ENCODE results near the gene TGFBI. TPM values are rescaled to one million over a fixed set of nuclear protein-coding genes. Genes with fewer than 3 reads are reported as not detected.

The TGFBI gene
- total RNA-seq, 1 donor from 2014 or later: 4.6 TPM

DNA sequence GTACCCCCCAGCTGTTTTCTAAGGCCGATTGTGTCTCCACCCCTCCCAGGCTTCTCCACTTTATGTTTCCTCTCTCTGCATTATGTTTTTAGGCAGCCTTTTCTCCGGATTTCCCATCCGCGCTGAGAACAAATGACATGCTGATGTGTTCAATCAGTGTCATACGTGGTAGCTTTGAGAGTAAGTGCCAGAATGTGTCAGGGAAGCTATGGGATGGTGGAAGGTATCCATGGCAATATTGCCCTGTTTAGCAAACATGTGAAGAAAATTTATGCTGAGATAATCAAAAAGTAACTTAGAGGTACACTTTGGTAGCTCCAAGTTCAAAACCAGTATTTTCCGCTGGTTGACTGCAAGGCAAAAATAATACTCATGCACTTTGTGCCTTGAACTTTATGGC lies 37.4 kb upstream of the TGFBI start:
- Mint-ChIP-seq H3K27ac (ENCODE audit: unreplicated experiment) (no peak overlapping the region), H3K4me3 (no peak overlapping the region), H3K36me3 (ENCODE audit: low read depth) (no peaks in the 10 kb centered on the region), H3K27me3 (ENCODE audit: low read depth) (peaks cover 3% of the 10 kb centered on the region), H3K4me1 (peaks cover 10% of the 10 kb centered on the region), H3K9me3 (peaks cover 3% of the 10 kb centered on the region)
- DNase-seq (ENCODE audit: low read depth, low spot score): no peak
- TF ChIP-seq, protein P1, sequence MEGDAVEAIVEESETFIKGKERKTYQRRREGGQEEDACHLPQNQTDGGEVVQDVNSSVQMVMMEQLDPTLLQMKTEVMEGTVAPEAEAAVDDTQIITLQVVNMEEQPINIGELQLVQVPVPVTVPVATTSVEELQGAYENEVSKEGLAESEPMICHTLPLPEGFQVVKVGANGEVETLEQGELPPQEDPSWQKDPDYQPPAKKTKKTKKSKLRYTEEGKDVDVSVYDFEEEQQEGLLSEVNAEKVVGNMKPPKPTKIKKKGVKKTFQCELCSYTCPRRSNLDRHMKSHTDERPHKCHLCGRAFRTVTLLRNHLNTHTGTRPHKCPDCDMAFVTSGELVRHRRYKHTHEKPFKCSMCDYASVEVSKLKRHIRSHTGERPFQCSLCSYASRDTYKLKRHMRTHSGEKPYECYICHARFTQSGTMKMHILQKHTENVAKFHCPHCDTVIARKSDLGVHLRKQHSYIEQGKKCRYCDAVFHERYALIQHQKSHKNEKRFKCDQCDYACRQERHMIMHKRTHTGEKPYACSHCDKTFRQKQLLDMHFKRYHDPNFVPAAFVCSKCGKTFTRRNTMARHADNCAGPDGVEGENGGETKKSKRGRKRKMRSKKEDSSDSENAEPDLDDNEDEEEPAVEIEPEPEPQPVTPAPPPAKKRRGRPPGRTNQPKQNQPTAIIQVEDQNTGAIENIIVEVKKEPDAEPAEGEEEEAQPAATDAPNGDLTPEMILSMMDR (conservative IDR thresholded peaks at IDR 0.05): no peak

DNA sequence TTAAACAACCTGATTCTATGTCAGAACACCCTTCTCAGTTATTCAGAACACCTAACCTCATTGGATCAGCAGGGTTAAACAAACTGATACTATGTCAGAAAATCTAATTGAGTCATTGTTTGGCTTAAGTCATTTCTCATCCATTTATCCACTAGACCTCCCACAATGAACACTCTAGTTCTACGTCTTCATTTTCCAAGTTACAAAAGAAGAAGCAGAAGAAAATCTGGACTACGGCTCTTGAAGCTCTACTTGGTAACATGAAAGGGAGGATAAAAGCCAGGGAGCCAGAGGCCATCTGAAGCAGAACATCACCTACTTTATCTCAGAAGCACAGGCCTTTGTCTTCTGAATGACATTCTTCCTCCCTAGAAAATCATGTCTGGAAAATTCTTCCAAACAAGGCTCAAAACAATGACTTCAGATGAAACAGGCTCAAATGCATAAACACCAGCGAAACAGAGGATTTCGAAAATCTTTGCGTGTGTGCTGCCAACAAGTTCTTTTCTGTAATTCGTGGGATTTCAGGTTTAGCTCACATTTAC lies 35.4 kb upstream of the TGFBI start:
- Mint-ChIP-seq H3K4me3 (no peak overlapping the region), H3K4me1 (peaks cover 10% of the 10 kb centered on the region), H3K27me3 (ENCODE audit: low read depth) (peaks cover 3% of the 10 kb centered on the region), H3K27ac (ENCODE audit: unreplicated experiment) (peak overlapping the region; percentile 58), H3K9me3 (peaks cover 3% of the 10 kb centered on the region), H3K36me3 (ENCODE audit: low read depth) (no peaks in the 10 kb centered on the region)
- TF ChIP-seq, protein P1 (conservative IDR thresholded peaks at IDR 0.05): no peak
- no peak for DNase-seq (ENCODE audit: low read depth, low spot score)

DNA sequence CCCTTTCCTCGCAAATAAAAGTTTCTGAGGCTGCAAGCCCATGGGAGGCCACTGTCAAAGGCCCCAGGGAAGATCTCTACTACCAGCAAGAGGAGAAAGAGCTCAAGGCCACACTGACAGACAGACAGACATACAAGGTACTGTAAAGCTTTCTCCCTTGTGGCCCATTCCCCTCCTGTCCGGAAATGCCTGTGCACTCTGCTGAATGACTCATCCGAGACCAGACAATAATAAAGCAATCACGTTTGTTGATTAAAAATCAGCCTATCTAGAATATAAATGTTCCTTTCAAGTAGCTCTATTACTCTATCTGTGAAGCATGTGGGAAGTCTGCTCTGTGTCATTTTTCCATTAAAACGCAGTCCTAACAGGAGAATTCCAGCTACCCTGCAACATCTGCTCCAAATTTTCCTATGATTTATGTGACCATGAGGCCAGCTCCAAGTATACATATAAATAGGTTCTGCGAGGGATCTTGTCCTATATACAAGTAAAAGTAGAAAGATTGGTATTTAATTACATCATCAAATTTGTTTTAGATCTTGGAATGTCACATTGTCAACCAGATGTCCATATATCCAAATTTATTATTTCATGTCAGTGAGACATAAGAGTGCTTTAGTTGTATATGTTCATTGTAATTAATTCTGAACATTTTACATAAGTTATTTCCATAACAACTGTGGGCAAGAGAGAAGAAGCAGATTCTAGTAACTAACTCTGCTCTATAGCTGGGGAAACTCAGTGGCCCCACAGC lies 34.7 kb upstream of the TGFBI start:
- H3K27me3 Mint-ChIP-seq (ENCODE audit: low read depth): peaks cover 3% of the 10 kb centered on the region
- DNase-seq (ENCODE audit: low read depth, low spot score): no peak
- H3K4me3 Mint-ChIP-seq: no peak overlapping the region
- peak overlapping the region; percentile 58 for H3K27ac Mint-ChIP-seq (ENCODE audit: unreplicated experiment)
- H3K9me3 Mint-ChIP-seq: peaks cover 3% of the 10 kb centered on the region
- no peaks in the 10 kb centered on the region for H3K36me3 Mint-ChIP-seq (ENCODE audit: low read depth)
- H3K4me1 Mint-ChIP-seq: peaks cover 10% of the 10 kb centered on the region
- TF ChIP-seq, protein P1 (conservative IDR thresholded peaks at IDR 0.05): no peak

DNA sequence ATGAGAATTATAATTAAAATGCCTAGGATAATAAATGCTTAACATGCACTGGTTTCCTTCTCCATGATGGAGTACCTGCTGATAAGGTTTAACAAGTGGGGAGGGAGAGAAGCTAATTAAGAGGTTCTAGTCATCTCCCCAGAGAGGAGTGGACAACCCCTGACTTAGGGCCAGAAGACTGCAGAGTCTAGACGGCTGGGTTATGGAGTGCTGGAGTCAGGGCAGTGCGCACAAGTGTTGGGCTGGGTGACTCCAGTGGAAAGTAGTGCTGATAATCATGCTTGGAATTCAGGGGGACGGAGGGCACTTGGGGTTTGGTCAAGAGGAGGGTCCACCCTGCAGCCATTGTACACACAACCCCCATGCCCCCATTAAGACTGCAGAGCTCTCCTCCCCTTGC lies 32.8 kb upstream of the TGFBI start:
- H3K27me3 Mint-ChIP-seq (ENCODE audit: low read depth): peaks cover 5% of the 10 kb centered on the region
- H3K9me3 Mint-ChIP-seq: peaks cover 3% of the 10 kb centered on the region
- DNase-seq (ENCODE audit: low read depth, low spot score): no peak
- H3K4me3 Mint-ChIP-seq: no peak overlapping the region
- H3K27ac Mint-ChIP-seq (ENCODE audit: unreplicated experiment): no peak overlapping the region
- TF ChIP-seq, protein P1 (conservative IDR thresholded peaks at IDR 0.05): no peak
- H3K36me3 Mint-ChIP-seq (ENCODE audit: low read depth): no peaks in the 10 kb centered on the region
- peaks cover 10% of the 10 kb centered on the region for H3K4me1 Mint-ChIP-seq

DNA sequence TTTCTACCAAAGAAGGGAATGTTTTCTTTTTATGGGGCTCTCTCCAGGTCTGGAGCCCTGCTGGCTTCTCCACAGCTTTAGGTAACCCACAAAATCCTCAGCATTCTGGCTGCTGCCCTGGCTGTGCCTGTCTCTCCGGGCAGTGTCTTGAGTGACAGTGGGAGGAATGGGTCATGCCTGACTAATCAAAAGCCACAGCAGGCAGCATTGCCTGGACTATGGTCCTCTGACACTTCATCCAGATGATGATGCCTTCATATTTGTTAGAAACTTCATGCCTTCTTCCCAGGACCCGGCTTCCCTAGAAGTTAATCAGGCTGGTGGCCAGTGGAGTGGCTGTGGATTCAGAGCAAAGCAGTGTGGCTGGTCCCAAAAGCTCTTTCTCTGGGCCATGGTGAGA lies 32.2 kb upstream of the TGFBI start:
- no peak for DNase-seq (ENCODE audit: low read depth, low spot score)
- Mint-ChIP-seq H3K9me3 (peaks cover 3% of the 10 kb centered on the region), H3K27ac (ENCODE audit: unreplicated experiment) (no peak overlapping the region), H3K27me3 (ENCODE audit: low read depth) (peaks cover 5% of the 10 kb centered on the region), H3K36me3 (ENCODE audit: low read depth) (no peaks in the 10 kb centered on the region), H3K4me3 (no peak overlapping the region), H3K4me1 (peaks cover 11% of the 10 kb centered on the region)
- TF ChIP-seq, protein P1 (conservative IDR thresholded peaks at IDR 0.05): no peak
